22Rv1 (cell line): Measurements from ENCODE around the gene SUSD3.

Source experiments
- ZFX ChIP-seq: fragments of 450-650 bp; IDR thresholded peaks from 2 replicates; pipeline ENCODE4 v1.6.1; 2017; ENCODE audit warnings: antibody characterized with exemption, borderline replicate concordance
- TF ChIP-seq, protein P1 (sequence below): fragments of 450-650 bp; IDR thresholded peaks from 2 replicates; pipeline ENCODE4 v1.5.1; 2017; ENCODE audit warnings: mild to moderate bottlenecking

DNA sequence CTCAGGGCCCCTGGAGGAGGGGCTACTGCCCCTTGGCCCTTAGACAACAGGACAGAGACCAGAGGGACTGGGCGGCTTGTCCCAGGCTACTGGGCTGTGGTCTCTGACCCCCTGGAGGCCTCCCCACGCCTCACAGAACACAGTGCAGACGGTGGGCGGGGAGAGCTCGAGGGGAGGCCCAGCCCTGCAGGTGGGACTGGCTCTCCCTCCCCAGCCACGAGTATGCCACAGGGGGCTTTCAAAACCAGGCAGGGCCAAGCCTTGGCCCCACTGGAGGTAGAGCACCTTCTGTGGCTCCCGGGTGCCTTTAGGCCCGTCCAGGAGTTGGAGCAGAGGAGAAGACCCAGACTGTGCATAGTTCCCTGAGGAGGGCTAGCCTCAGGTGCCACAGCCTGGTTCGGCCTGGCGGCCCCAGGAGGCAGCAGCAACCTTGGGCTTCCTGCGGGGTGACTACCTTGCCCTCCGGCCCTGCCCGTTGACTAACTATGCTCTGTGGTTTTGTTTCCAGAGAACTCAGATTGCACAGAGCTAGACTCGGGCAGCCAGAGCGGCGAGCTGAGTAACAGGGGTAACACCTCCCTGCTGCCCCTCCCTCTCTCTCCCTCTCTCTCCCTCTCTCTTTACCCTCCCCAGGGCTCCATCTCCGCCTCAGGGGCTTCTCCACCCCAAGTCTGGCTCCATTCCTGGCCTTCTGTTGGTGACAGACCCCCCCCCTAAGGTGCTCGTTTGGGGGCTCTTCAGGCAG, 53.0 kb downstream of the SUSD3 start:
- TF ChIP-seq, protein P1, sequence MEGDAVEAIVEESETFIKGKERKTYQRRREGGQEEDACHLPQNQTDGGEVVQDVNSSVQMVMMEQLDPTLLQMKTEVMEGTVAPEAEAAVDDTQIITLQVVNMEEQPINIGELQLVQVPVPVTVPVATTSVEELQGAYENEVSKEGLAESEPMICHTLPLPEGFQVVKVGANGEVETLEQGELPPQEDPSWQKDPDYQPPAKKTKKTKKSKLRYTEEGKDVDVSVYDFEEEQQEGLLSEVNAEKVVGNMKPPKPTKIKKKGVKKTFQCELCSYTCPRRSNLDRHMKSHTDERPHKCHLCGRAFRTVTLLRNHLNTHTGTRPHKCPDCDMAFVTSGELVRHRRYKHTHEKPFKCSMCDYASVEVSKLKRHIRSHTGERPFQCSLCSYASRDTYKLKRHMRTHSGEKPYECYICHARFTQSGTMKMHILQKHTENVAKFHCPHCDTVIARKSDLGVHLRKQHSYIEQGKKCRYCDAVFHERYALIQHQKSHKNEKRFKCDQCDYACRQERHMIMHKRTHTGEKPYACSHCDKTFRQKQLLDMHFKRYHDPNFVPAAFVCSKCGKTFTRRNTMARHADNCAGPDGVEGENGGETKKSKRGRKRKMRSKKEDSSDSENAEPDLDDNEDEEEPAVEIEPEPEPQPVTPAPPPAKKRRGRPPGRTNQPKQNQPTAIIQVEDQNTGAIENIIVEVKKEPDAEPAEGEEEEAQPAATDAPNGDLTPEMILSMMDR = no peak
- TF ChIP-seq ZFX = no peak
